ENCODE measurements around the gene TIMM21. TPM values are rescaled to one million over a fixed set of nuclear protein-coding genes. Genes with fewer than 3 reads are reported as not detected.

TIMM21 gene
- total RNA-seq, 2 experiments from 2014 or later, result 23.8 to 24.6 TPM

DNA sequence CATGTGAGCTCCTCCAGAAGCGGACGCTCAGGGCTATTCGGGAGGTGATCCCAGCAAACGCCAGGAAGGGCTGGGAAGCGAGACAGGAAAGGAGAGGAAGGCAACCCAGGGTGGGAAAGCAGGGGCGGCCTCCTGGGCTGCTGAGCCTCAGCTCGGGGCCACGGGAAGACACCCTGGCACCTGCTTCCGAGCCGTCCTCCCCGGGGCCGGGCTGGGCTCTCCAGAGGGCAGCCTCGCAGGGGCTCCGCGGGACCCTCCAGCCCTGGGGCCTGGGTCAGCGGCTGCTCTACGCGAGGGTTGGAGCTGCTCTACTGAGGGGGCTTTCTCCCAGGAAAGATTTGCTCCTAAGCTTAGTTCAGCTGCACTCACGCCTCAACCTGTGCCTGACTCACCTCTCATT lies 34.0 kb downstream of the TIMM21 start:
- no peak for DNase-seq
- H3K4me1 Mint-ChIP-seq, result no peaks in the 10 kb centered on the region
- H3K9me3 Mint-ChIP-seq, result no peaks in the 10 kb centered on the region
- H3K36me3 Mint-ChIP-seq (ENCODE audit: low read depth), result no peaks in the 10 kb centered on the region
- H3K4me3 Mint-ChIP-seq, result no peak overlapping the region
- ChIA-PET CTCF (interaction anchor here (1.5 kb wide), 1 partner anchor 9 kb away, joined by 5 read pairs; no protein-coding TSS in a partner anchor), POLR2A (no interaction called here)
- H3K27ac Mint-ChIP-seq, result no peak overlapping the region
- H3K27me3 Mint-ChIP-seq, result peaks cover 26% of the 10 kb centered on the region

DNA sequence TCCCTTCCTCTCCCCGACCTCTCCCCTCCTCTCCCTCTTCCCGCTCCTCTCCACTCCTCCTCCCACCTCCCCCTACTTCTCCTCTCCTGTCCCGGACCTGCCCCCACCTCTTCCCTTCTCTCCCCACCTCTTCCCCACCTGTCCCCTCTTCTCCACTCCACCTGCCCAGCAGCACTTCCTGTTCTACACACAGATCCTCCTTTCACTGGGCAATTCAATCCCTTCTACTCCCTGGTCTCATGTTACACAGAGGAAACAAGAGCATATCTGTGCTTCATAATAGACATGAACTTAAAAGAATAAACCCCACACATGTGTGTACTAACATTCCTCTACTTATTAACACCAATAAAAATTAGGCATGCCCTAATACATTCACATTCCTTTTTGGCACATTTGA lies 34.8 kb downstream of the TIMM21 start:
- Mint-ChIP-seq H3K9me3 (no peaks in the 10 kb centered on the region), H3K36me3 (ENCODE audit: low read depth) (no peaks in the 10 kb centered on the region), H3K4me1 (no peaks in the 10 kb centered on the region), H3K4me3 (no peak overlapping the region), H3K27ac (no peak overlapping the region), H3K27me3 (peaks cover 24% of the 10 kb centered on the region)
- CTCF ChIA-PET, result interaction anchor here (1.5 kb wide), 1 partner anchor 8 kb away, joined by 5 read pairs; no protein-coding TSS in a partner anchor
- POLR2A ChIA-PET, result no interaction called here
- DNase-seq, result no peak

DNA sequence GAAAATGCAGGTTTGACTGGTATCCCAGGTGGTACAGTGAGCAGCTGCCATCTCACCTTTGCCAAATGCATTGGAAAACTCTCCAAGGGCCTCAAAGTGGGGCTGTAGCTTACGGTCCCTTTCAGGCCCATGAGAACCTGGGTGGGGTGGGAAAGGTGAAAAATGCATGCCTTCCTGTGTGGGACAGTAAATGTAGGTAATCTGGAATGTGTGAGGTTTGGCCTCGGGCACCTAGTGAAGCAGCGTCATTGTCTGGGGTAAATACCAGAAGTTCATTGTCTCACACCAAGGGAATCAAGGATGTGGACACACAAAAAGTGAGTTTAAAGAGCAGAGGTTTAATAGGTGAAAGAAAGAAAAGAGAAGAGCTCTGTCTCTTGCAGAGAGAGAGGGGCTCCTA lies 36.6 kb downstream of the TIMM21 start:
- no peaks in the 10 kb centered on the region for H3K4me1 Mint-ChIP-seq
- CTCF ChIA-PET, result interaction anchor here (0.9 kb wide), 1 partner anchor 33 kb away, joined by 3 read pairs; no protein-coding TSS in a partner anchor
- POLR2A ChIA-PET, result no interaction called here
- H3K27me3 Mint-ChIP-seq, result peaks cover 24% of the 10 kb centered on the region
- no peaks in the 10 kb centered on the region for H3K36me3 Mint-ChIP-seq (ENCODE audit: low read depth)
- no peak overlapping the region for H3K27ac Mint-ChIP-seq
- H3K9me3 Mint-ChIP-seq, result no peaks in the 10 kb centered on the region
- no peak overlapping the region for H3K4me3 Mint-ChIP-seq
- no peak for DNase-seq

DNA sequence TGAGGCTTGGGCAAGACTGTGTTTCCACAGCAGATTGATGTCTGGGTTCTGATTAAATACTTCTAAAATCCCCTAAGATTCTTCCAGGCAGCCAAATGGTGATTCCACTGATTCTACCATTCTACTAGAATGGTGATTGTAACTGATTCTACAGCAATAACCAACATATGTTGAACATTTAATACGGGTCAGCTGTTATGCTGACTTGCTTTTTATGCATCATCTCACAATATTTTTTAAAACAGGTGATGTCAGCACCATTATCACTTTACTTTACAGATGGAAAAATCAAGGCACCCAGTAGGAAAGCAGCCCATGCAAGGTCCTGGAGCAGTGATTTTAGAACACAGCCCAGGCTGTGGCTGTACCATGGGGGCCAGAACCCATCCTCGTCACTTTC lies 37.5 kb downstream of the TIMM21 start:
- DNase-seq, result no peak
- Mint-ChIP-seq H3K27ac (no peak overlapping the region), H3K9me3 (no peaks in the 10 kb centered on the region), H3K27me3 (peaks cover 24% of the 10 kb centered on the region), H3K4me3 (no peak overlapping the region), H3K36me3 (ENCODE audit: low read depth) (no peaks in the 10 kb centered on the region), H3K4me1 (no peaks in the 10 kb centered on the region)
- ChIA-PET POLR2A (no interaction called here), CTCF (interaction anchor here (0.5 to 0.9 kb wide), 2 partner anchors 34 to 1065 kb away, joined by 3 to 5 read pairs; no protein-coding TSS in a partner anchor)

DNA sequence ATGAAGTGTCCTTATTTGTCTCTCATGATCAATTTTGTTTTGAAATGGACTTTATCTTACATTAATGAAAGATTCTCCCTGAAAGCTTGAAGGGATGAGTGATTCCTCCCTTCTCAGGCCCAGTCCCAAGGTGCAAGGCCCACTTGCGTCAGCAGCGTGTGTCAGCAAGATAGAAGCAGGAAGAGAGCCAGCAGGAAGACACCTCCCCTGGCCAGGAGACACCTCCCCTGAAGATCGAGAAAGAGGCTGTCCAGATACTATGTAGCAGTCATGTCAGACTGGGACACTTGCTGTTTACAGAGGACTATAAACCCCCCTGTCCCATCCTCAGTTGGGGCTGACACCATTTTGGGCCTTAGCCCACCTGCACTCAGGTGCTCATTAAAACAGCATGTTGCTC lies 38.3 kb downstream of the TIMM21 start:
- CTCF ChIA-PET, result interaction anchor here (0.9 to 1.5 kb wide), 2 partner anchors 10 to 12 kb away, joined by 3 to 4 read pairs; no protein-coding TSS in a partner anchor
- H3K4me3 Mint-ChIP-seq, result no peak overlapping the region
- POLR2A ChIA-PET, result no interaction called here

DNA sequence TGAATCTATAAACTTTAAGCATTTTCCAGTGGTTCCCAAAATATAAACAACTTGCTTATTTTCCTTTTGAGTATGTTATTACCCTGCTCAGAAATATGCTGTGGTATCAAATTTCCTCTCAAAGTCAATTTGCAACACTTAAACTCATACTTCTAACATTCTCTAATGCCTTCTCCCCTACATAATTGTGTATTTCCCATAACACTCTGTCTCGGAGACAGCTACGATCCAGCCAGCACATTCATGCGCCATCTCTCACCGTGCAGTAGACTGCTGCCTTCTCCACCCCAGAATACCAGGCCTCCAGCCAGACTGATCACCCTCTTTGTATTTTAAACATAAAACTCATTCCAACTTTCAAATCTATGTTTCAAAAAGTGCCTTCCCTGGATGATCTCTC lies 41.8 kb downstream of the TIMM21 start:
- Mint-ChIP-seq H3K4me3 (no peak overlapping the region), H3K4me1 (no peaks in the 10 kb centered on the region), H3K36me3 (ENCODE audit: low read depth) (no peaks in the 10 kb centered on the region), H3K27ac (no peak overlapping the region), H3K27me3 (peaks cover 17% of the 10 kb centered on the region), H3K9me3 (no peaks in the 10 kb centered on the region)
- ChIA-PET CTCF (interaction anchor here (2.0 kb wide), 1 partner anchor 152 kb away, joined by 6 read pairs; no protein-coding TSS in a partner anchor), POLR2A (no interaction called here)
- no peak for DNase-seq

More for the DNA sequence above, 38.3 kb downstream of the TIMM21 start:
- peaks cover 24% of the 10 kb centered on the region for H3K27me3 Mint-ChIP-seq
- DNase-seq, result no peak
- no peaks in the 10 kb centered on the region for H3K4me1 Mint-ChIP-seq
- no peak overlapping the region for H3K27ac Mint-ChIP-seq
- no peaks in the 10 kb centered on the region for H3K9me3 Mint-ChIP-seq
- H3K36me3 Mint-ChIP-seq (ENCODE audit: low read depth), result no peaks in the 10 kb centered on the region

DNA sequence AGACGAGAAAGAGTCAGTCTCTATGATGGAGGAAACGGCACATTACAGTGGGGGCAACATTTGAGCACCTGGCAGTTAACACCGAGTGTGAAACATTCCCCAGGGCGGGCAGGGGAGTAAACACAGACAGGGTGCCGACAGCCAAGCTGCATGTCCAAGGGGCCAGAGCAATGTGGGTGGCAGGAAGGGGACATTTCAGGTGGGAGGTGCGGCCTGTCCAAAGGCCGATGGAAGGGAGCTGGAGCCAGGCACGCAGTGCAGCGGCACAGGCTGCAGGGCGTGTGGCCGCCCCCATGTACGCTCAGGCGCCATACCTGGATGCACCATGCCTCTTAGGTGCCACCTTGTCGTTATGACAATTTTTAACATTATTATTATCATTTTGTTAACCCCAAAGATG lies 43.3 kb downstream of the TIMM21 start:
- Mint-ChIP-seq H3K27me3 (peaks cover 13% of the 10 kb centered on the region), H3K27ac (no peak overlapping the region), H3K4me1 (peaks cover 7% of the 10 kb centered on the region), H3K36me3 (ENCODE audit: low read depth) (no peaks in the 10 kb centered on the region), H3K9me3 (no peaks in the 10 kb centered on the region), H3K4me3 (no peak overlapping the region)
- ChIA-PET CTCF (interaction anchor here (1.8 kb wide), 1 partner anchor 8 kb away, joined by 5 read pairs; no protein-coding TSS in a partner anchor), POLR2A (no interaction called here)
- no peak for DNase-seq

- H3K27ac Mint-ChIP-seq, result no peak overlapping the region
- POLR2A ChIA-PET, result no interaction called here
- H3K9me3 Mint-ChIP-seq, result no peaks in the 10 kb centered on the region
- peaks cover 9% of the 10 kb centered on the region for H3K27me3 Mint-ChIP-seq
- CTCF ChIA-PET, result interaction anchor here (0.5 to 0.6 kb wide), 2 partner anchors 357 to 1348 kb away, joined by 3 read pairs; no protein-coding TSS in a partner anchor
- H3K36me3 Mint-ChIP-seq (ENCODE audit: low read depth), result no peaks in the 10 kb centered on the region
- H3K4me3 Mint-ChIP-seq, result no peak overlapping the region
- no peak for DNase-seq
- H3K4me1 Mint-ChIP-seq, result peaks cover 7% of the 10 kb centered on the region
Observed at GRCh38 chr18:74194691-74195090, 46.4 kb downstream of the TIMM21 start.

GRCh38 chr18:74196220-74197119 lies 48.1 kb downstream of the TIMM21 start:
- Mint-ChIP-seq H3K9me3 (no peaks in the 10 kb centered on the region), H3K4me1 (peaks cover 7% of the 10 kb centered on the region), H3K27ac (peak overlapping the region; percentile 78), H3K4me3 (peak overlapping the region; percentile 60), H3K36me3 (ENCODE audit: low read depth) (no peaks in the 10 kb centered on the region), H3K27me3 (peaks cover 7% of the 10 kb centered on the region)
- peak; percentile 54 for DNase-seq
- ChIA-PET CTCF (interaction anchor here (0.6 kb wide), 1 partner anchor 18 kb away, joined by 4 read pairs; no protein-coding TSS in a partner anchor), POLR2A (no interaction called here)

DNA sequence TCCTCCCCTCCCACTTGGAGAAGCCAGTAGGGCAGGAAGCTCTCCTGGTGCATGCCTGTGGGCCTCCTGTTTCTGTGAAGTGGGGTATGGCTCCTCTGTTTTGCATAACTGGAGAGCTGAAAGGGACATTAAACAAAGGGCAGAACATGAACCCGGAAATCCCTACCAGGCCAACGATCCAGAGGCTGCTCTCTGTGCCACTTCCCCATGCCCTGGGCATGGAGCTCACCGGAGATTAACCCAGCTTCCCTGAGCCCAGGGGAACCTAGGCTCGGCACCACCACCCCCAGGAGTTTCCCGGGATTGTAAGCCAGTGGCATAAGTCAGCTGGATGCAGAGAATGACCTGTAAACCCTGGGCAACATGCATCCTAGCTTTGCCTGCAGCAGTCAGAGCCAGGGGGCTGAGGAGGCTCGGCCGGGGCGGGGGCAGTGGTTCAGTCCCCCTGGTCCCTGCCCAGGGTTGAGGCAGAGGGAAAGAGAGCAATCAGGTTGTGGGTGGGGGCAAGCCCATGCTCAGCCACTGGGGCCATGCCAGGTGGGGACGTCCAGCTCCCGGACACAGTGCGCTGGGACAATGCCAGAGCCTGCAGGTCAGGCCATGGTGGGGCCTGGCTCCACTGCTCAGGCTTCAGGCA lies 49.5 kb downstream of the TIMM21 start:
- no peaks in the 10 kb centered on the region for H3K36me3 Mint-ChIP-seq (ENCODE audit: low read depth)
- peaks cover 9% of the 10 kb centered on the region for H3K27me3 Mint-ChIP-seq
- H3K27ac Mint-ChIP-seq, result no peak overlapping the region
- no peak for DNase-seq
- H3K9me3 Mint-ChIP-seq, result no peaks in the 10 kb centered on the region
- no peak overlapping the region for H3K4me3 Mint-ChIP-seq
- peaks cover 7% of the 10 kb centered on the region for H3K4me1 Mint-ChIP-seq
- ChIA-PET CTCF (interaction anchor here (0.6 to 1.4 kb wide), 6 partner anchors 10 to 350 kb away, joined by 3 read pairs; no protein-coding TSS in a partner anchor), POLR2A (no interaction called here)

- Mint-ChIP-seq H3K4me1 (peaks cover 7% of the 10 kb centered on the region), H3K27ac (no peak overlapping the region), H3K4me3 (no peak overlapping the region), H3K27me3 (peaks cover 9% of the 10 kb centered on the region), H3K36me3 (ENCODE audit: low read depth) (no peaks in the 10 kb centered on the region), H3K9me3 (no peaks in the 10 kb centered on the region)
- DNase-seq, result no peak
- ChIA-PET POLR2A (no interaction called here), CTCF (interaction anchor here (0.5 to 1.4 kb wide), 6 partner anchors 11 to 1207 kb away, joined by 3 to 4 read pairs (median 3); no protein-coding TSS in a partner anchor)
Observed at GRCh38 chr18:74198453-74198852, 50.1 kb downstream of the TIMM21 start.

DNA sequence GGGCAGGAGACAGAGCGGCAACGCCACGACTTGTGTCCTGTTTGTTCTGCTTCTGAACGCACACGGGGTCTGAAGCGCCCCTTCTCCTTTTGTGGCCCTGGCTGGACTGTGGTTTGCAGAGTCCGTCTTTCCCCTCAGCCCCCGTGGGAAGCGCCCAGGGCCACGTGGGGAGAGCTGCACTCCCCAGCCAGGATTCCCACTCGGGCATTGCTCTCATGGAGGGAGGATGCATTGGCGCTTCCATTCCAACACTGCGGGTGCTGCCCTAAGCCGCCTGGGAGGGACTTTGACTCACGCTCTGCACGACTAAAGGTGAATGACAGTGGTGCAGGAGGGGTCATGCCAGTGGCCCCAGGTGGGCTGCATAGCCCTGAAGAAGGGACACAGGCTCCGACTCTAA lies 52.5 kb downstream of the TIMM21 start:
- Mint-ChIP-seq H3K27ac (no peak overlapping the region), H3K4me3 (no peak overlapping the region), H3K27me3 (peaks cover 2% of the 10 kb centered on the region), H3K9me3 (peaks cover 3% of the 10 kb centered on the region), H3K4me1 (peaks cover 6% of the 10 kb centered on the region), H3K36me3 (ENCODE audit: low read depth) (no peaks in the 10 kb centered on the region)
- CTCF ChIA-PET, result no interaction called here
- DNase-seq, result no peak
- POLR2A ChIA-PET, result no interaction called here

DNA sequence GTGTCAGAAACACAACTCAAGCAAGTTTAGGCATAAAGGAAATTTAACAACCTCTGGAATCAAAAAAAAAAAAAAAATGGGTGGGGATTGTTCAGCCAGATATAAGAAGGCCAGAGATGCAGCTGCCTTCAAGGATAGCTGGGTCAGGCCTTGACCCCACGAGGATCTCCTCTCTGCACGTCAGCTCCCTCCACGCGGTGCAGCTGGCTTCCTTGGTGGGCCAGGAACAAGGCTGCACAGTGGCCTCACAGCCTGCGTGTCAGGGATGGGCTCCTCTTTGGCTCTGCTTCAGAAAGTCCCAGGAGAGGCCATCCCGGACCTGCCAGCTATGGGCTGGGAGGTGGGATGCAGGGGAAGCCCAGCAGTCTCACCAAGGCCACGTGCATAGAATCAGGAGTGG lies 55.5 kb downstream of the TIMM21 start:
- no peak overlapping the region for H3K27ac Mint-ChIP-seq
- no peaks in the 10 kb centered on the region for H3K36me3 Mint-ChIP-seq (ENCODE audit: low read depth)
- peaks cover 3% of the 10 kb centered on the region for H3K9me3 Mint-ChIP-seq
- ChIA-PET CTCF (interaction anchor here (0.8 kb wide), 1 partner anchor 12 kb away, joined by 4 read pairs; no protein-coding TSS in a partner anchor), POLR2A (no interaction called here)
- peaks cover 2% of the 10 kb centered on the region for H3K27me3 Mint-ChIP-seq
- DNase-seq, result no peak
- no peaks in the 10 kb centered on the region for H3K4me1 Mint-ChIP-seq
- no peak overlapping the region for H3K4me3 Mint-ChIP-seq

Data from activated CD4-positive, alpha-beta T cell treated with anti-CD3 and anti-CD28 coated beads, Interleukin-2, amount 10 ng/mL, durations not matched to agents 7 days and 5 days (primary cell).